Left ventricle myocardium inferior (tissue), 1 donor: Measurements from ENCODE around the gene RAB7A. TPM values are rescaled to one million over a fixed set of nuclear protein-coding genes. Genes with fewer than 3 reads are reported as not detected.

ENCODE experiments used
- DNase-seq: peaks from one replicate; pipeline ENCODE4 v3.0.0-alpha.2; 2020
- H3K27ac ChIP-seq: fragments of 200-600 bp; replicated peaks from 2 replicates; pipeline ENCODE4 v1.8.0; 2021
- H3K27me3 ChIP-seq: fragments of 200-600 bp; 2 replicates; pipeline ENCODE4 v1.8.0; 2021; ENCODE audit warnings: low read depth
- H3K36me3 ChIP-seq: fragments of 200-600 bp; 2 replicates; pipeline ENCODE4 v1.8.0; 2021
- H3K4me1 ChIP-seq: fragments of 200-600 bp; 2 replicates; pipeline ENCODE4 v1.8.0; 2021
- H3K4me3 ChIP-seq: fragments of 200-600 bp; 2 replicates; pipeline ENCODE4 v1.8.0; 2021; ENCODE audit warnings: mild to moderate bottlenecking, moderate library complexity
- H3K9me3 ChIP-seq: fragments of 200-600 bp; replicated peaks from 2 replicates; pipeline ENCODE4 v1.8.0; 2021
- CTCF ChIP-seq: fragments of 200-600 bp; IDR thresholded peaks from 2 replicates; pipeline ENCODE4 v1.8.0; 2021; ENCODE audit warnings: antibody characterized with exemption, mild to moderate bottlenecking, borderline replicate concordance
- intact Hi-C: fragments of 100-400 bp; cut with micrococcal nuclease; formaldehyde crosslinking; loops from one replicate; pipeline ENCODE4 v1.11.0; 2022
- total RNA-seq: library from RNA; stranded (reverse); fragmentation: NEBNext Ultra II Directional; extraction: Animal tissue kit (Norgen Biotek cat#: 25700); gene quantifications from one replicate; pipeline ENCODE4 v1.2.1, GENCODE V29; 2021
- donor health status: DM: no; HTN: yes; CAD: no; lungs with severe emphysema.

RAB7A gene
- total RNA-seq, 1 donor from 2014 or later: 242 TPM

GRCh38 chr3:128780101-128780837, 54.3 kb downstream of the RAB7A start:
- Histone ChIP-seq H3K27ac (peak overlapping the region; percentile 78), H3K4me1 (peaks cover 95% of the 10 kb centered on the region), H3K9me3 (no peaks in the 10 kb centered on the region), H3K27me3 (no peaks in the 10 kb centered on the region), H3K36me3 (no peaks in the 10 kb centered on the region), H3K4me3 (no peak overlapping the region)
- no peak for DNase-seq
- intact Hi-C loops: no loop called here
- no peak for TF ChIP-seq CTCF

- TF ChIP-seq CTCF: no peak
- no peaks in the 10 kb centered on the region for H3K27me3 ChIP-seq
- H3K4me1 ChIP-seq: peaks cover 95% of the 10 kb centered on the region
- H3K36me3 ChIP-seq: no peaks in the 10 kb centered on the region
- H3K4me3 ChIP-seq: no peak overlapping the region
- DNase-seq: no peak
- no peaks in the 10 kb centered on the region for H3K9me3 ChIP-seq
- H3K27ac ChIP-seq: peak overlapping the region; percentile 78
- intact Hi-C loops: no loop called here
Observed at GRCh38 chr3:128781164-128781563, 55.2 kb downstream of the RAB7A start.

- intact Hi-C loops: no loop called here
- Histone ChIP-seq H3K4me1 (peaks cover 100% of the 10 kb centered on the region), H3K9me3 (no peaks in the 10 kb centered on the region), H3K27me3 (no peaks in the 10 kb centered on the region), H3K27ac (peak overlapping the region; percentile 78), H3K36me3 (no peaks in the 10 kb centered on the region), H3K4me3 (no peak overlapping the region)
- DNase-seq: no peak
- no peak for TF ChIP-seq CTCF
Observed at GRCh38 chr3:128782282-128783146, 56.5 kb downstream of the RAB7A start.

- TF ChIP-seq CTCF: no peak
- peaks cover 100% of the 10 kb centered on the region for H3K4me1 ChIP-seq
Observed at GRCh38 chr3:128783774-128784173, 57.8 kb downstream of the RAB7A start.

GRCh38 chr3:128784232-128784631, 58.2 kb downstream of the RAB7A start:
- Histone ChIP-seq H3K9me3 (no peaks in the 10 kb centered on the region), H3K36me3 (no peaks in the 10 kb centered on the region), H3K27ac (peak overlapping the region; percentile 78), H3K4me1 (peaks cover 100% of the 10 kb centered on the region), H3K27me3 (no peaks in the 10 kb centered on the region), H3K4me3 (no peak overlapping the region)
- DNase-seq: peak; percentile 49
- TF ChIP-seq CTCF: peak; percentile 64
- intact Hi-C loops: no loop called here

More at GRCh38 chr3:128783774-128784173, 57.8 kb downstream of the RAB7A start:
- Histone ChIP-seq H3K27me3 (no peaks in the 10 kb centered on the region), H3K9me3 (no peaks in the 10 kb centered on the region), H3K36me3 (no peaks in the 10 kb centered on the region), H3K27ac (peak overlapping the region; percentile 78), H3K4me3 (no peak overlapping the region)
- DNase-seq: no peak
- intact Hi-C loops: no loop called here
